ENCODE measurements around the gene CCDC57.

Gene CCDC57

GRCh38 chr17:82098169-82098938 is 114.3 kb downstream of the CCDC57 start, which contains the start of gene FASN:
FASN (minus strand) TSS chr17:82098236; CDS start chr17:82096445, 1,791 bp downstream.
- H2AFZ ChIP-seq (ENCODE audit: low read depth, low read length), result peak within 1 kb of the TSS; percentile 88

DNA sequence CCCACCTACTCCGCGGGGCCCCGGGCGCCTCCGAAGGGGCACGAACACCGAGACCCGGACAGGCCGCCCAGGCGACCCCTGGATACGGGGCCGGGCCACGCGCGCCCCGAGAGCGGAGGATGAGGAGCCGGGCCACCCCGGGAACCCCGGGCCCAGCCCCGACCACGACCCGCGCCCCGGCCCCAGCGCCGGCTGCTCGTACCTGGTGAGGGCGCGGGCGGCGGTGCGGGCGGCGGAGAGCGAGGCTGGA is 114.8 kb downstream of the CCDC57 start:
- DNase-seq (no peak), ATAC-seq (ENCODE audit: insufficient read depth, low read depth) (no peak; the same call in 1 of the 3 replicates)
- Histone ChIP-seq H3K9me3 (ENCODE audit: insufficient read depth, low read length, severe bottlenecking) (no peaks in the 10 kb centered on the region), H3K27ac (ENCODE audit: low read length) (peak overlapping the region; percentile 83), H3K36me3 (ENCODE audit: insufficient read depth, low read length) (peaks cover 44% of the 10 kb centered on the region), H3K27me3 (ENCODE audit: insufficient read depth, low read length, poor library complexity) (no peaks in the 10 kb centered on the region), H3K4me3 (ENCODE audit: low read depth in 1 of 2, low read length in 2 of 2) (peak overlapping the region; percentile 62 to 73), H2AFZ (ENCODE audit: low read depth, low read length) (peak overlapping the region; percentile 59), H3K9ac (ENCODE audit: low read depth, low read length) (peak overlapping the region; percentile 95), H3K79me2 (ENCODE audit: insufficient read depth, low read length) (peaks cover 64% of the 10 kb centered on the region), H3K4me1 (ENCODE audit: insufficient read depth, low read length) (peaks cover 52% of the 10 kb centered on the region), H4K20me1 (ENCODE audit: insufficient read depth, low read length) (peaks cover 40% of the 10 kb centered on the region), H3K4me2 (ENCODE audit: insufficient read depth, low read length) (peak overlapping the region; percentile 78)
- TF ChIP-seq EZH2 (IDR thresholded peaks at IDR 0.05; ENCODE audit: borderline replicate concordance, low read depth, low read length, severe bottlenecking) (no peak), CTCF (IDR thresholded peaks at IDR 0.05; ENCODE audit: borderline replicate concordance, extremely low read depth, low read length, poor library complexity, severe bottlenecking) (no peak)

More at GRCh38 chr17:82098169-82098938, 114.3 kb downstream of the CCDC57 start, which contains the start of gene FASN:
- H3K4me3 ChIP-seq (ENCODE audit: low read depth in 1 of 2, low read length in 2 of 2), result peak within 1 kb of the TSS; percentile 62 to 73
- DNase-seq (peak; percentile 94), ATAC-seq (ENCODE audit: insufficient read depth, low read depth) (peak; percentile 81)
- H3K9me3 ChIP-seq (ENCODE audit: insufficient read depth, low read length, severe bottlenecking), result no peaks in the 10 kb centered on the region
- peaks cover 38% of the 10 kb centered on the region for H4K20me1 ChIP-seq (ENCODE audit: insufficient read depth, low read length)
- H3K4me1 ChIP-seq (ENCODE audit: insufficient read depth, low read length), result peaks cover 52% of the 10 kb centered on the region
- H3K36me3 ChIP-seq (ENCODE audit: insufficient read depth, low read length), result peaks cover 39% of the 10 kb centered on the region
- no peaks in the 10 kb centered on the region for H3K27me3 ChIP-seq (ENCODE audit: insufficient read depth, low read length, poor library complexity)
- H3K4me2 ChIP-seq (ENCODE audit: insufficient read depth, low read length), result peak within 1 kb of the TSS; percentile 88
- peak within 1 kb of the TSS; percentile 98 for H3K27ac ChIP-seq (ENCODE audit: low read length)
- peak; percentile 53 for TF ChIP-seq CTCF (IDR thresholded peaks at IDR 0.05; ENCODE audit: borderline replicate concordance, extremely low read depth, low read length, poor library complexity, severe bottlenecking)
- TF ChIP-seq EZH2 (IDR thresholded peaks at IDR 0.05; ENCODE audit: borderline replicate concordance, low read depth, low read length, severe bottlenecking), result no peak
- H3K79me2 ChIP-seq (ENCODE audit: insufficient read depth, low read length), result peaks cover 59% of the 10 kb centered on the region
- H3K9ac ChIP-seq (ENCODE audit: low read depth, low read length), result peak within 1 kb of the TSS; percentile 95

DNA sequence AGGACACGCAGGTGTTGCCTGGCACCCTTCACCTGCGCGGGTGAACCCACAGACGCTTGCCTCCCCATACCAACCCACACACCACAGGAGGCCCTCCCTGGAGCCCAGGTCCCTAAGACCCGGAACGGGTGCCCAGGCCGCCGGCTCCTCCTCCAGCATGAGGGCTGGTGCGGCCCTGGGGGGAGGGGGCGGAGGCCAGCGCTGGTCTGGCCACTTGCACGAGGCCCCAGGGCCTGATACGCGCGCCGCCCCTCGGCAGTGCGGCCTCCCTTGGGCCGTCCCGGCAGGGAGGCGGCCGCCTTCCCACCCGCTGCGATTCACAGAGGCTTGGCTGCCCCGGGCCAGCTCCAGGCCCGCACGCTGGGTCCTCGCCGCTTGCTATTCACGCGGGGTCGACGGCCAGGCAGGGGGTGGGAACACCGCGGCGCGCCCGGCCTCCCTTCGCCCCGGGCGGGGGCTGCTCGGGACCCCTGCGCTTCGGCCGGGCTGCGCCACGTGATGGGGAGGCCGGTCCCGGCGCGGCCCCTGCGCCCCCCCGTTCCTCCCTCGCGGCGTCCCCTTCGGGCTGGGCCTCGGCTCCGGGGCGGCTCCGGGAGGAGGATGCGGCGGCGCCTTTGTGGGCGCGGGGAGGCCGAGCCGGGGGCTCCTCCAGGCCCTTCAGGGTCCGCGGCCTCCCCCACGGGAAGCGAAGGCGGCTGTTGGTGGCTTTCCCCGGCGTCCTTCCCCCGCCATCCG is 115.3 kb downstream of the CCDC57 start:
- peaks cover 52% of the 10 kb centered on the region for H3K4me1 ChIP-seq (ENCODE audit: insufficient read depth, low read length)
- ATAC-seq (ENCODE audit: insufficient read depth, low read depth) (peak; percentile 8), DNase-seq (peak; percentile 39)
- H3K4me3 ChIP-seq (ENCODE audit: low read depth in 1 of 2, low read length in 2 of 2), result peak overlapping the region; percentile 62 to 73
- H3K79me2 ChIP-seq (ENCODE audit: insufficient read depth, low read length), result peaks cover 68% of the 10 kb centered on the region
- H2AFZ ChIP-seq (ENCODE audit: low read depth, low read length), result peak overlapping the region; percentile 59
- peaks cover 49% of the 10 kb centered on the region for H3K36me3 ChIP-seq (ENCODE audit: insufficient read depth, low read length)
- H3K27me3 ChIP-seq (ENCODE audit: insufficient read depth, low read length, poor library complexity), result no peaks in the 10 kb centered on the region
- H4K20me1 ChIP-seq (ENCODE audit: insufficient read depth, low read length), result peaks cover 39% of the 10 kb centered on the region
- TF ChIP-seq EZH2 (IDR thresholded peaks at IDR 0.05; ENCODE audit: borderline replicate concordance, low read depth, low read length, severe bottlenecking) (no peak), CTCF (IDR thresholded peaks at IDR 0.05; ENCODE audit: borderline replicate concordance, extremely low read depth, low read length, poor library complexity, severe bottlenecking) (no peak)
- H3K4me2 ChIP-seq (ENCODE audit: insufficient read depth, low read length), result peak overlapping the region; percentile 78
- H3K27ac ChIP-seq (ENCODE audit: low read length), result peak overlapping the region; percentile 83
- no peaks in the 10 kb centered on the region for H3K9me3 ChIP-seq (ENCODE audit: insufficient read depth, low read length, severe bottlenecking)
- H3K9ac ChIP-seq (ENCODE audit: low read depth, low read length), result peak overlapping the region; percentile 95
